GM18870 (cell line): ENCODE data around the gene COQ8B.

Experiments
- ATAC-seq: cut with Tn5 transposase; IDR thresholded peaks from one replicate; pipeline ENCODE4 v1.9.1; 2021; ENCODE audit warnings: moderate library complexity; ENCODE audit not compliant: unreplicated experiment

COQ8B gene

GRCh38 chr19:40718774-40719391 is 2.2 kb upstream of the COQ8B start:
- no peak for ATAC-seq

DNA sequence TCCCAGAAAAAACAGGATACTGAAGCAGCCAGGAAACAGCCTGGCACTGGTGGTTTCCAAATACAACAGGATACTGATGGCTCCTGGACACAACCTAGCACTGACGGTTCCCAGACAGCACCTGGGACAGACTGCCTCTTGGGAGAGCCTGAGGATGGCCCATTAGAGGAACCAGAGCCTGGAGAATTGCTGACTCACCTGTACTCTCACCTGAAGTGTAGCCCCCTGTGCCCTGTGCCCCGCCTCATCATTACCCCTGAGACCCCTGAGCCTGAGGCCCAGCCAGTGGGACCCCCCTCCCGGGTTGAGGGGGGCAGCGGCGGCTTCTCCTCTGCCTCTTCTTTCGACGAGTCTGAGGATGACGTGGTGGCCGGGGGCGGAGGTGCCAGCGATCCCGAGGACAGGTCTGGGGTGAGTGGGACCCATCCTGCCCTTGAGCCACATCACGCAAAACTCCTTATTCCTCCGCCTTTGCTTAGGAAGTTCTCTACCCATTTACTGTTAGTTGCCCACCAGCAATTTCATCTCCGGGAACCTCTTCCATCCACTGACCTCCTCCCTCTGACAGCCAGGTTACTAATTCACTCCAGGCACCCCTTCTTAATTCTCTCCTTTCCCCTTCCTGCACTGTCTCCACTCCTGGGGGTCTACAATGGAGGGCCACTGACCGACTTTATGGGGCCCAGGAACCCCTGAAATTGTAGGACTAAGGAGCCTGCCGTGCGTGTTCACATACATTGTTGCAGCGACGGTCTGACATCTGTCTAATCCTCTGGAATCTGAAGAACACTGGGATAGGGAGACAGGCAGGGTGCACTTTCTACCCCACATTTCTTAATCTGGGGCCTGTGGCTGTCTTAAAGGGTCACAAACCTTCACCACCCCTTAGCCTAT is 1.4 kb upstream of the COQ8B start:
- ATAC-seq = no peak

DNA sequence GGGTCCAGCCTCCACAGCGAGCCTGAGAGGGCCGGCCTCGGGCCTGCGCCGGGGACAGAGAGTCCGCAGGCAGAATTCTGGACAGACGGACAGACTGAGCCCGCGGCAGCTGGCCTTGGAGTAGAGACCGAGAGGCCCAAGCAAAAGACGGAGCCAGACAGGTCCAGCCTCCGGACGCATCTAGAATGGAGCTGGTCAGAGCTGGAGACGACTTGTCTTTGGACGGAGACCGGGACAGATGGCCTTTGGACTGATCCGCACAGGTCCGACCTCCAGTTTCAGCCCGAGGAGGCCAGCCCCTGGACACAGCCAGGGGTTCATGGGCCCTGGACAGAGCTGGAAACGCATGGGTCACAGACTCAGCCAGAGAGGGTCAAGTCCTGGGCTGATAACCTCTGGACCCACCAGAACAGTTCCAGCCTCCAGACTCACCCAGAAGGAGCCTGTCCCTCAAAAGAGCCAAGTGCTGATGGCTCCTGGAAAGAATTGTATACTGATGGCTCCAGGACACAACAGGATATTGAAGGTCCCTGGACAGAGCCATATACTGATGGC is 716 bp upstream of the COQ8B start:
- no peak for ATAC-seq

DNA sequence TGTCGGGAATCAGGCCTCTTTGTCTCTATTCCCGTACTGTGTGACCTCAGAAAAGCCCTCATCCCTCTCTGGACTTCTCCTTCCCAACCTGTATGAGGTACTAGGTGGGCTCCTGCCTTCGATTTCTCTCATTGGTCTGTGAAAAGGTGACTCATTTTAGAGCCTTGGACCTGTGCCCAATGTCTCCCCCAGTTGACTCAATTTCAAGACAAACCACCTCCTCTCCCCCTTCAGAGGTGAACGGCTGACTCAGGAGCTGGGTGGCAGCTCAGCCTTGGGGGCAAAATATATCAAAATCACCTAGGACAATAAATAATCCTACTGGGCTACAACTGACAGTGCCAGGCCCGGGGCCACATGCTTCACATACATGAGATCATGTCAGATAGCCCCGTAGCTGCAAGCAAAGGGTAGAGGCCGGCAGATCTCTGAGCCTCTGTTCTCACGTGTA is 630 bp downstream of the COQ8B start:
- ATAC-seq = no peak

- no peak for ATAC-seq
Measured at GRCh38 chr19:40714441-40715299, 2.0 kb downstream of the COQ8B start.

- no peak for ATAC-seq
Measured at GRCh38 chr19:40713939-40714338, 2.7 kb downstream of the COQ8B start.

DNA sequence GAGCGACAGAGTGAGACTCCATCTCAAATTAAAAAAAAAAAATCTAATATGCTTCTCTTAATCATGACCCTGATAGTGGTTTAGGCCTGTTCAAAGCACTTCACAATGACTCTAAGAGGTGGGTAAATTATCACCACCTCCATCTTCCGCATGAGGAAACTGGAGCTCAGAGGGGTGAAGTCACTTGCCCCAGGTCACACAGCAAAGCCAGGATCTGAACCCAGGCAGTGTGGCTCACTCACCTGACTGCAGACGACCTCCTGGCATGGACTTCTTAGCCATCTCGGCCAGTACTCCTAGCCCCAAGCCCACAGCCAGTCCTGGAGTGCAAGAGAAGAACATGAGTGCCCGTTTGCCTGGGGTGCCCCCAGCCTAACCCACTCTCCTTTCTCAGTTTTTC is 6.9 kb downstream of the COQ8B start:
- no peak for ATAC-seq

DNA sequence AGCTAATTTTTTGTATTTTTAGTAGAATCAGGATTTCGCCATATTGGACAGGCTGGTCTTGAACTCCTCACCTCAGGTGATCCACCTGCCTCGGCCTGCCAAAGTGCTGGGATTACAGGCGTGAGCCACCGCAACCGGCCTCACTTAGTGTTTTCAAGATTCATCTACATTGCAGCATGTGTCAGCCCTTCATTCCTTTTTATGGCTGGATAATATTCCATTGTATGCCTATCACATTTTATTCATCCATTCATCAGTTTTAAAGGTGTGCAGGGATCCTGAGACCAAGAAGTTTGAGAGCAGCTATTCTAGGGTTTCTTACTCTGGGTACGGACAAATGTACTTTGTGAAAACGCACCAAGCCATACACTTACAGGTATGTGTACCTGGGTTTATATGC is 9.1 kb downstream of the COQ8B start:
- no peak for ATAC-seq

GRCh38 chr19:40705950-40706619 is 10.6 kb downstream of the COQ8B start:
- no peak for ATAC-seq

GRCh38 chr19:40705362-40705651 is 11.4 kb downstream of the COQ8B start:
- ATAC-seq = no peak

GRCh38 chr19:40704491-40705361 is 12.0 kb downstream of the COQ8B start:
- ATAC-seq = no peak

- ATAC-seq = no peak
Measured at GRCh38 chr19:40703029-40703755, 13.5 kb downstream of the COQ8B start.

- no peak for ATAC-seq
Measured at GRCh38 chr19:40702337-40703012, 14.2 kb downstream of the COQ8B start.

GRCh38 chr19:40701758-40702157 is 14.9 kb downstream of the COQ8B start:
- ATAC-seq = no peak

GRCh38 chr19:40700083-40700482 is 16.6 kb downstream of the COQ8B start:
- no peak for ATAC-seq

DNA sequence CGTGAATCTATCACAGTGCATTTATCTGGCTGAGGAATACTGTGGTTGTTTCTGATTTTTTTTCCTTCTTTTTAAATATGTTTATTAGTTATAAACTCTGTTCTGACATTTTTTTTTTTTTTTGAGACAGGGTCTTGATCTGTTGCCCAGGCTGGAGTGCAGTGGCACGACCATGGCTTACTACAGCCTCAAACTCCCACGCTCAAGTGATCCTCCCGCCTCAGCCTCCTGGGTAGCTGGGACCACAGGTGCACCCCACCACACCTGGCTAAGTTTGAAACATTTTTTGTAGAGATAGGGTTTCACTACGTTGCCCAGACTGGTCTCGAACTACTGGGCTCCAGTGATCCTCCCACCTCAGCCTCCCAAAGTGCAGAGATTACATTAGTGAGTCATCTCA is 19.7 kb downstream of the COQ8B start:
- no peak for ATAC-seq

DNA sequence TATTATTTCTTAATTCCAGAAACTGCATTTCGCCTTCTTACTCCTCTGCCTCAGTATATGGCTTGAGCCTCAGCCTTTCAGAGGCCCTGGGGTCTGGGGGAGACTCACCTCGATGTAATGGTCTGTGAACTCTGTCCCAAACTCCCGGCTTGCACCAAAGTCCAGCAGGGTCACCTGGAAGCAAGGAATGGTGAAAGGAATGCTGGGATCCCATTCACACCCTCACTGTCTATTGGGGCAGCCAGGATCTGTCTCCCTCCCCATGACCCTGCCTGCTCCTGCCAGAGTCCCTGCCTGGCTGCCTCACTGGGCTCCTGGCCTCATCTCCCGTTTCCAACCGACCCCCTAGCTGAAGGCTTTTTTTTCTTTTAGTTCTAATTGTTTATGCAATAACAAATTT is 20.8 kb downstream of the COQ8B start:
- no peak for ATAC-seq

DNA sequence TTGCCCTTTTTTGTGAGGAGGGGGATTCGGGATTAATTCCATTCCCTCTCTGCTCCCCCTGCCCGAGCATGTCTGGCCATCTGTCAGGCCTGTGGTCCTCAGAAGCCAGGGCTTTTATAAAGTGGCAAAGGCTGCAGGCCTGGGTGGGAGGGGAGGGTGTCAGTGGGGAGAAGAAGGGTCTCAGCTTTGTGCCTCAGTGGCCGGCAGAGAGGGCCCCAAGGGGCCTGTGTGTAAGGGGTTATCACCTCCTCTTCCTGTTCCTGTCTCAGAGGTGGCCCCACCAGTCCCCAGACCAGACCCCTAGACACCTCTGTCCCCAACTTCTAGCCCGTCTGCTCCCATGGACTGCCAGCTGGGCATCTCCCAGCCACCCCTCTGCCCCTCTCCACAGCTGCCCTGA is 22.8 kb downstream of the COQ8B start:
- ATAC-seq = no peak
